HG03139 (cell line): ENCODE measurements around the gene ANKFN1.

Experiments
- ATAC-seq: cut with Tn5 transposase; IDR thresholded peaks from one replicate; pipeline ENCODE4 v1.9.1; 2021; ENCODE audit not compliant: unreplicated experiment

Gene ANKFN1

DNA sequence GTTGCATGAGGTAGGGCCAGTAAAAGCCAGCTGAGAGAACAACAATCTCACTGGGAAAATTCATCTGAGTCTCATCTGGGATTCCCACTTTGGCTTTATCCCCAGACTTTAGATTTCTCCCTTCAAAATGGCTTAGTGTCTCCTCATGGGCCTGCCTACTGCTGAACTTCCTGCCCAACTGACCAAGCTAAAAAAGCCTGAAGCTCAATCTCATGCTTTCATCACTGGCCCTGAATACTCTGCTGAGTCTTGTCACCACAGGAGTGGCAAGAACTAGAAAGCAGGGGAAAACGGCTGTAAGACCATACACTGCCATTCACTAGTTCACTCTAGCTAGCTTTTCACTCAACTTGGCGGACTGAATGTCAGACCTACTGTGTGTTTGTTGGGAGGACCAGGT lies 343.9 kb downstream of the ANKFN1 start:
- no peak for ATAC-seq

DNA sequence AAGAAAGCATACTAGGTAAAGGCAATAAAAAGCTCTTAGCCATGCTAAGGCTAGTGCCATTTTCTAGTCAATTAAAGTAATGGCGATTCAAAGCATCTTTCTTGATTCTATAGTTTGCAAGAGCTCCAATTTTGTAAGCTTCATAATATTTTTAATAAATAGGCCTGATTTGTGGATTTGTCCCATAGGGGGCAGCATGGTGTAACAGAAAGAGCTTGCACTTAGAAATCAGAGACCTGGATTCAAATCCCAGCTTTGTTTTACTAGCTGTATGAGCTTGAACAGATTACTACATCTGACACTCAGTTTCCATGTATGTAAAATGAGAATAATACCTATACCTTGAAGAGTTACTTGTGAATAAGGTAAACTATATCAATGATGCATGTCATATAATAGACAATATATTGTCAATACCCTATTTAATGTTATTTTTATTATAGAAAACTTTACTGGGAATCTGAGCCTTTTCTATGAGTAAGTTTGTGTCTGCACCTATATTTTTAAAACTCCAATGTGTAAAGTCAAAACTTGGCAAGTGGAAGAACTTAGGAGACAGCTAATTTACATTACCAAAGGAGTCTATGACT lies 346.6 kb downstream of the ANKFN1 start:
- no peak for ATAC-seq

DNA sequence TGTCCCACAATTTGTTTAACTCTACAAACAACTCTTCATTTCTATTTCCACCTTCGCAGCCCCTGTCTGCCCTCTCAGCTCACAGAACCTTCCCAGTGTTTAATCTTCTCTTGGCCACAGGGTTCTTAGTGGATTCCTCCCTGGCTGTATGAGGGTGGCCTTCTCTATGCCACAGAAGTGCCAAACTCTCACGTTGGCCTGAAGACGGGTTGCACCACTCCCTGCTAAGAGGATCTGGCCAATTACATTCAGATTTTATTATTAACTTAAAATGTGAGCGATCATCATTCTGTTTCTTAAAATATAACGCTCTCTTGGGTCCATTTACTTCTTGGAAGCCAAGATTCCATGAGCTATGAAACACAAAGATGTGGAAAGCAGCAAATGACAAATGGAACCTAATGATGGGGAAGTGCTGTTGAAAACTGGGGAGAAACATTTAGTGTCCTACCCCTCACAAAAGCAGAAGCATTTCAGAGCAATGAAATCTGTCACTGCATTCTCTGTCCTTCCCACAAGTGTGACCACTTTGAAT lies 348.9 kb downstream of the ANKFN1 start:
- no peak for ATAC-seq

DNA sequence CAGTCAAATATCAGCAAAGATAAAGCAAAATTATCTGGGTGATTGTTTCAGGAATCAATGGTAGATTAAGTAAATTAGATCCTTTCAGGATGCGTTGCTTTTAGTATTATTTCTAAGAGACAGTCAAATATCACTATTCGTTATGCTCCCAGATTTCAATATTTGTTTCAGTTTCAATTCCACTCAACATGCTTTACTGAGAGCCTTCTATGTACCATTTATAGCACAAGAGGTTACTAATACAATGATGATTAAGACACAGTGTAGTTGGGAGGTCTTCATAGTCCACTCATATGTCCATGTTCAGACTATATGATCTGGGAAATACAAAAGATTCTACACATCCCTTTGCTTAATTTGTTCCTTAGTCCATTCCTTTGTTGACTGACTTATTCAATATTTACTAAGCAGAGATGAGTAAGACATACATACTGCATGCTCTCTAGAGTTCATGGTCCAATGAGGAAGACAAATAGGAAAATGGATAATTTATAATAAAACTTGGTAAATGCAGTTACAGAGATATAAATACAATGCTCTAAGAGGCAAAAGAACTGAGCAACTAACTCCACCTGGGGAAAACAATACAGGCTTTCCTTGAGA lies 352.0 kb downstream of the ANKFN1 start:
- ATAC-seq = no peak

DNA sequence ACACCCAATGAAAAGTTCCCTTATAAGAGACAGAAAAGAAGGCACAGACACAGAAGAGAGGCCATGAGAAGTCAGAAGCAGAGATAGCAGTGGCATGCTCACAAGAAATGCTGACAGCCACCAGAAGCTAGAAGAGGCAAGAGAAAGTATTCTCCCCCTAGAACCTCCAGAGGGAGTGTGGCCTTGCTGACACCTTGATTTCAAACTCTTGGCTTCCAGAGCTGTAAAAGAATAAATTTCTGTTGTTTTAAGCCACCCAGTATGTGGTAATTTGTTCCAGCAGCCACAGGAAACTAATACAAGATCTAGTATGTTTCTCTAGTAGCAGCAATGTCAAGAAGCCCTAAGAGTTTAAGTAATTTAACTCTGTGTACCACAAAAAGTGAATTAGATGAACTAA lies 353.1 kb downstream of the ANKFN1 start:
- ATAC-seq = no peak

DNA sequence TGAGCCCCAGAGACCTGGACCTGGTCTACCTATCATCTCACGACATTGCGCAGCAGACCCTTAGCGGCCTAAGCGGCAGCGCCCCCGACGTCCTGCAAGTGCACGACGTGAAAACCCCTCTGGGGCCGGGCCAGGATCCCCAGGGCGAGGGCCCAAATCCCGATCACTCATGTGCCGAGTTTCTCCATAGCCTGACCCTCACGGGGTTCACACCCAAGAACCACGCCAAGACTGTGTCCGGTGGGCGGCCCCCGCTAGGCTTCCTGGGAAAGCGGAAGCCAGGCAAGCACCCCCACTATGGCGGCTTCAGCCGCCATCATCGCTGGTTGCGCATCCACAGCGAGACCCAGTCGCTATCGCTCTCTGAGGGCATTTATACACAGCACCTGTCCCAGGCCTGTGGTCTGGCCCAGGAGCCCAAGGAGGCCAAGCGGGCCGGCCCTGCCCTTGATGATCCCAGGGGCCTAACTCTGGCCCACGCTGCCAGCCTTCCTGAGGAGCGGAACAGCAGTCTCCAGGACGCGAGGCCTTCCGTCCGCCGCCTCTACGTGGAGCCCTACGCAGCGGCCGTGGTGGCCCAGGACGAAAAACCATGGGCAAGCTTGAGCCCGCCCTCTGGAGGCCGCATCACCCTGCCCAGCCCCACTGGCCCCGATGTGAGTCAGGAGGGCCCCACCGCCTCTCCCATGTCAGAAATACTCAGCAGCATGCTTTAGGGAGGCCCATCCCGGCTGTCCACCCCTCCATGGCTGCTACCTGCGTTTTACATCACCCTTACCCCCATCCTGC lies 357.5 kb downstream of the ANKFN1 start:
- ATAC-seq = no peak

DNA sequence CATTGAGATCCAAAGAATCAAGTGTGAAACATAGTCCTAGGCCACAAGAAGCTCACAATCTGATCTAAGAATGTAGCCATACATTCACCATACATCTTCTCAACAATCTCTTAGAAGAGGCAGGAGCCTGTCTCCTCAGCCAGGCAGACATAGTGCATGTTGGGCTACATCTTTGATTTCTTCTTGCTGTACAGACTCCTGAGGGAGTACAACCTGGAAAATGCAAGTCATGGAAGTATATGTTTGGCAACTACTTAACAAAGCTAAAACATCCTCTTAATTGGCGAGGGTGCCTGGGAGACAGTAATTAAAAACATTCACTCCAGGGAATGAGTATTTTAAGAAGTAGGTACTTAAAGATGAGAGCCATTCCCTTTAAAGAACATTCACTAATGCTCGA lies 361.0 kb downstream of the ANKFN1 start:
- ATAC-seq = no peak

DNA sequence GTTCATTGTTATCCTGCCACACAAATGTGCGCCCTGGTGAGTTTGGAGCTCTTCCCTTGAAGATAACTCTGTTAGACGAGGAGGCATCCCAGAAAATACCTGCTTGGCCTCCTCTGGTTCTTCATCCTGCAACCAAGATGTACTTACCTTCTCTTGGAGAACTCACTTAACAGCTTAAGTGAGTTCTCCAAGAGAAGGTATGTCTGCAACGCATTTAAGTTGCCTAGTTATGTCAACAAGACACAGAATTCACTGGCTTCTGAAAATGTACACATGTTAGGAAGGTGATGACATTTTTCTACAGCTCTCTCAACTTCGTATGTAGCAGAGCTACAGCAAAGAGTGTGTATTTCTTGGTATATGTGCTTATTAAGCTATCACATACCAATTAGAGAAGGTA lies 361.6 kb downstream of the ANKFN1 start:
- ATAC-seq = no peak

DNA sequence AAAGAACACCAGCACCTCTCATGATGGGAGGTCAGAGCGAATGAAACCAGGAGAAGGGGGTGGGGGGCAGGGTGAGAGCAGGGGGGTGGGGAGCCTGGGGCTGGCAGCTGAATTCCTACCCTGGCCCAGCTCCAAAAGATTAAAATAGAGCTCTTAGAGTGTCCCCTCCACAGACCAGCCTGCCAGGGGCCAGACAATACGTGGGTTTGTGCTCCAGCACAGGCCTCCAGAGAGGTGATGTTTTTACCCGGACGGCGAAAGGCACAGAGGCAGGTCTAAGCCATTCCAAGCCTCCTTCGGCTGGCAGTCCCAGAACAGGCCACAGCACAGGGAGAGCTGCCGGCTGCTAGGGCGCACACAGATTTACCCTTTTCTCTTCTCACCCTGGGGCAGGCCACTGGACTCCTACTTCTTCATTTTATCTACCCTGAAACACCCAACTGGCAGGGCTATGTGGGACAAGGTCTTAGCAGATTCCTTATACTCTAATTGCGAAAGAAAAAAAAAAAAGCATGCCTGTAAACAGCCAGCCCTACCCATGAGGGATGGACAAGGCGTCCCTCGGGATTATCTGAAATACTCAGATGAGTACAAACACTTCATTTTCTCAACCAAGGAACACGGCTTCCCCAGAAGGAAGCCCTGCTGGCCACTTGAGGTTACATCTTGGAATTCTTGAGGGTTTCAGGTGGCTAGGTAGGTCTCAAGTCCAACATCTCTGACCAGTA lies 368.3 kb downstream of the ANKFN1 start:
- no peak for ATAC-seq

DNA sequence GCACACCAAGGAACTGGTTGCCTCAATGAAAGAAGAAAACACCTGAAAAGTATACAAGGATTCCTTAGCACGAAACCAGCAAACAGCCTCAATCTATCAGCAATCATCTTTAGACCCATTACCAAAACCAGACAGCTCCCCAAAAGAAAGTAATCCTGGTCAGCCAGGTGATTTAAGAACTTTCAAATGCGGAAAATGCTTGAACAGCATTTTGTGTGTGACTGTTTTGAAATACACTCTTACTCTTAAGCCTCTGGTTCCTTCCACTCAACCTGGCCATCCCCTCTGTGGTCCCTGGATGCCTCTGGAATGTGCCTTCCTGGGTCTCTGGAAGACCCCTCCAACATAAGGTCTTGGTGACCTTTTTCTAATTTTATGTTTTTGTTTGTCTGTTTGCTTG lies 369.8 kb downstream of the ANKFN1 start:
- no peak for ATAC-seq

DNA sequence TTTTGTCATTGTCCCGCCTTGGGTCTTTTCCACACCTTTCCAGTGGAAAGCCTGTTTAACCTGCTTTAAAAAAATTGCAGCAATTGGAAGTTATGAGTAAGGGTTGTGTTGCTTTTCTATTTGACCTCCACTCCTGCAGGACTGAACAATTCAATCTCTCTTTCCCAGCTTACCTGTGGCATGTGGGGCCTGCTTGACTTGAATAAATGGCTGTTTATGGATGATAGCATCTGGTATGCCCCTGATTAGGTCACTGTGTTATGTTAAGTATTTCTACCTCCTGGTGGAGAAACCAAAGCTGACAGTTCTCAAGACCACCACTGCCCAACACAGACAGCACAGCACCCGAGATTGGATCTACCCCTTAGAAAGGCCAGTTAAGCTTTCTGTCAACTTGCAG lies 375.4 kb downstream of the ANKFN1 start:
- ATAC-seq = no peak

DNA sequence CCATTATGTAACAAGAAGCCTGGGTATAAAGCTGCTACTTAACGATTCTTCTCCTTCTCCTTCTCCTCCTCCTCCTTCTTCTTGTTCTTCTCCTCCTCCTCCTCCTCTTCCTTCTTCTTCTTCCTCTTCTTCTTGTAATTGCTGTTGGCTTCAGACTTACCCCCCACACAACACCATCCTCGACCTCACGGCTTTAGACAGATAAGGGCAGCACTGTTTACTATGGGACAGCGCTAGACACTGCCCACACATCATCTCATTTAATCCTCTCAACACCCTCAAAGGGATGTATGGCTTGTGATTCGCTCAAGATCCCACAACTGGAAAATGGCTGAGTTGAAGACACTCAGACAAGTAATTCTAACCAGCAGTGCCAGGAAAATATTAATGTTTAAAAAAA lies 379.7 kb downstream of the ANKFN1 start:
- no peak for ATAC-seq

DNA sequence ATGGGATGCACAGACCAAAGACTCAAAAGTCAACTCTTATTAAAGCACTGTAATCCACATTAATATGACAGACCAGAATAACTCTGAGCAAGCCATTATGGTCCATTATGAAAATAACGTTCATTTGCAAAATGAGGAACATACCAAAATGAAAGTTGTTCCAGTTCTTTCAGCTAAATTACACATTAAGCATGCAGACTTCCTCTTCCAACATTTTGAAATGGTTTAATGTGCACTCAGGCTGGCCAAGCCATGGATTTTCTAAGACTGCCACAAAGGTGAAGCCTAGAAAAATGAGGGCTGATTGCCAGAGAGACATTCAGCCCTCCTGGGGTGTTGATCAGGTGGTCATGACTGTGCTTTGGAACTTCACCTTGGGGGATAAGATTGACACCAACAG lies 383.5 kb downstream of the ANKFN1 start:
- ATAC-seq = no peak

DNA sequence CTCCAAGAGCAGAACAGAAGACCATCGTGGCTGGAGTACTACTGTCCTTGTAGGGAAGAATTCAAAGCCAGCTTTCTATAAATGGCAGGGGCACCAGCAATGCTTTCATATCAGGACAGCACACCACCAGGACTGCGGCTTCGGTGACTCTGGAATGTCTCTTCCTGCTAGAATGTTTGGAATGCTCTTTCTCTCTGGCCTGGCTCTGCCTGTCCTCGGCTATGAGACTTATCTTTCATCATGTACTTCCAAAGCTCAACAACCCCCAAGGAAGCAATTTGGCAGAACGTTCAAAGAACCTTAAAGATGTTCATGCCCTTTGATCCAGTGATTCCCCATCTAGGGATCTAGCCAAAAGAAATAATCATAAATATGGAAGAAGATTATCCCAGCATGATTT lies 387.6 kb downstream of the ANKFN1 start:
- ATAC-seq = no peak

DNA sequence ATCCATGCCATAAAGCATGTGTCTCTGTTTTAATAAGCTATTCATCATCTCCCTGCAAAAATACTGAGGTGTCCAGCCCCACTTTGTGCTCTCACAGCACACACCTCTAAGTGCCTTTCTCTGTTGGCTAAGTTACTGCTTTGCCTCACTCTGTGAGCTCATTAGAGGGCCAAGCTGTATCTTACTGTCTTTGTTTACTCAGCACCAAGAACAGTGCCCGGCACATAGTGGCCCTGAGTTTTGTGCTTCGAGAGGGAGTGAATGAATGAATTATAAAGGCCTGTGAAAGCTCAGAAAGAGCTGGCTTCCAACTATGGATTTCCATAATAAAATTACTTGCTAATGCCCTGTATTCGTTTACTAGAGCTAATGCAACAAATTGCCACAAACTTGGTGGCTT lies 390.0 kb downstream of the ANKFN1 start:
- ATAC-seq = no peak

DNA sequence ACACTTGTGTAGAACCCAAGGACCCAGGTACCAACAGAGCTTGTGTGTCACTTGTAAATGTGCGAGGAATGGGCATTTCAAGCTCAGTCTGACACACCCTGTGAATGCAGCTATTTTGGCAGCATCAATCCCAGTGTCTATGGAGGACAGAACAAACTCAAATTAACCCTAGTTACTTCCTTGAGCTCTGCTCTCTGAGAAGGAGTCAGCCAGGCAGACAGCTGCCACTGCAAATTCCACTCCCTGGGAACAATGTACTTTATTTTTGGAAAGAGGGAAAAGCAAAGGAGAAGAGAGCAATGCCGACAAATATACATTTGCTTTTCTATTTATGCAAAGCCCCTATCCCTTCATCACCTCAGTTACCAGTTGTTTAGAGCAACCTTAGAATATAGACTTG lies 391.8 kb downstream of the ANKFN1 start:
- ATAC-seq = no peak

DNA sequence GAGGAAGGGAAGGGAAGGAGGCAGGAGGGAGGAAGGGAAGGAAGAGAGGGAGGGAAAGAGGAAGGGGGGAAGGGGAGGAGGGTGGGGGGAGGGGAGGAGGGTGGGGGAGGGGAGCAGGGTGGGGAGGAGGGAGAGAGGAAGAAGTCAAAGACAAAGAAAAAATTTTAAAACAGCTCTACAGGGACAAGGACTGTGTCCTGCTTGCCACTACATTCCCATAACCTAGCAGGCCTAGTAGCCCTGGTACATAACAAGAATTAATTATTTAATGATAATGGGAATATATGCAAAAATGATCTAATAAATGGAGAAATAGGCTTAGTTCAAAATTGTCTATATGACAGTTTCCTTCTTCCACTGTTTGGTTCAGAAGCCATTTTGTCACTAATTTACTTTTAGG lies 392.7 kb downstream of the ANKFN1 start:
- ATAC-seq = no peak

DNA sequence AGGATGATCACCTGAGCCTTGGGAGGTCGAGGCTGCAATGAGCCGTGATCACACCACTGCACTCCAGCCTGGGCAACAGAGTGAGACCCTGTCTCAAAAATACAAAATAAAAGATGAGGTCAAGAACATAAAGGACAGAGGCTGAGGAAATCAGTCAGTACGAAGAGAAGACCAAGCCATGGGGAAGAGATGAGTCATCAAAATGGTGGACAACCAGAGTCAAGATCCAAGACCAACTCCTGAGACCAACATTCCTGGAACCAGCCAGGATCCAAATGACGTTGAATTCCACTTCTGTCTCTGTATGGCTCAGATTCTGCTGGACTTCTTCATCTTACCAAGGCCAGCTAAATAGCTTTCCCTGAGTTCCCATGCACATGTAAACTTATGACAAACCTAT lies 395.4 kb downstream of the ANKFN1 start:
- no peak for ATAC-seq

DNA sequence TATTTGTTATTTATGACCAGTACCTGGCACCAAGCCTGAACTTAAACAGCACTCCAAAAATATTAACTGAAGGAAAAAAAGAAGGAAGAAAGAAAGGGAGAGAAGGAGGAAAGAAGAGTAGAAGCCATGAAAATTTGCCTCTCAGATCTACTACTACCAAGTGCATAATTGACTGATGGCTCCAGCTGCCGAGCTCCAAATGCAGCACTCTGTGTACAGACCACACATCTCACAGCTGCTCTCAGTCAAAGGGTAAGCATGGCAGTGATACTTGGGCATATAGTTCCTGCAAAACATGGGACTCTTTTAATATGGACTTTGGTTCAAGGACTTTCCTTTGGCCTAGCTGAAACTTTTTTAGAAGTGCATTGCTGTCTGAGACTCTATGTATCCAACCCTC lies 396.2 kb downstream of the ANKFN1 start:
- ATAC-seq = no peak

DNA sequence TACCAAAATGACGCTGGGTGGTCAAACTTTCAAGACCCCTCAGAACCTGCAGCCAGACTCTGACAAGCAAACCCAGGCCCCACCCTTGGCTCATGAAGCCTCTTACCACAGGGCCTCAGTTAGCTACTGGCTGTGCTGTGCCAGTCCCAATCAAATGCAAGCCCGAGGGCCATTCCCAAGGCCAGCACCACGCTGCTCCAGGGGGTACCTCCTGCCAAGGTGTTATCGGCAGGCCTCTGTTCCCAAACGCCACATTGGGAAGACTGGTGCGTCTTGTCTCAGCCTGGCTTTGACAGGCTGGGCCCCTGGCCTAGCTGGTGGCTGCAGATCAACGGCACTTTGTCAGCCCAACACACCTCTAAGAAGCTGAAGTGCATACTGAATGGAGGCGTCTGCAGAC lies 404.4 kb downstream of the ANKFN1 start:
- ATAC-seq = no peak

DNA sequence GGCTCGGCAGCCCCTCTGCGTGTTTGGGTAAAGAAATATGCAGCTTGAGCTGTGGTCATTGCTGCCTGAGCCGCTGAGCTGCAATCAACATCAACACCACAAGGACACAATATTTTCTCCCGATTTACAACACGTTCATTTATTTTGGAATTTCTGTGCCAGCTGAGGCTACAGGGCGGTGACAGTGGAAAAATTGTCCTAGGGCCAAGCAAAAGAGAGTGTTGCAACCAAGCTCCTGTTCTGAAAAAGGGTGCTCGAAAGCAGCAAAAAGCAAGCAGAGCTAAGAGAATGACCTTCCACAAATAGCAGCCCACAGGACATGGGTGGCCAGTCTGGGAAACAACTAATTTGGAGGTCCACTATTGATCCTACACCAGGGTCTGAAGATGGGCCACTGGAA lies 404.8 kb downstream of the ANKFN1 start:
- ATAC-seq = no peak
